MCF 10A (cell line): ENCODE measurements around the gene UBE2D4. TPM values are rescaled to one million over a fixed set of nuclear protein-coding genes. Genes with fewer than 3 reads are reported as not detected.

Source experiments
- BruUV-seq: library from RNA; stranded (reverse); fragments of 400-500 nt; replicated peaks from 2 replicates; lab custom pipeline; 2021; lab: Mats Ljungman, UMichigan
- CTCF ChIA-PET: fragments of 300-600 bp; sonication (Branson Sonifier 250); formaldehyde crosslinking; extraction: SDS; loops from one replicate; lab custom pipeline; 2021; ENCODE audit warnings: antibody characterized with exemption, inconsistent platforms; lab: Yijun Ruan, JAX
- POLR2A ChIA-PET: fragments of 300-600, 350-650 bp; sonication (Branson Sonifier 250); formaldehyde crosslinking; extraction: SDS; loops from one replicate; lab custom pipeline; 2020; ENCODE audit warnings: antibody characterized with exemption, inconsistent platforms; lab: Yijun Ruan, JAX
- DNase-seq: peaks from one replicate; pipeline ENCODE4 v3.0.0-alpha.2; 2018; ENCODE audit not compliant: unreplicated experiment
- H3K27ac Mint-ChIP-seq: one replicate; pipeline ENCODE4 v1.8.0; 2022; ENCODE audit warnings: mild to moderate bottlenecking, low read depth, mixed read lengths; ENCODE audit not compliant: unreplicated experiment
- H3K27me3 Mint-ChIP-seq: one replicate; pipeline ENCODE4 v1.8.0; 2022; ENCODE audit warnings: mixed read lengths; ENCODE audit not compliant: insufficient read depth, unreplicated experiment
- H3K36me3 Mint-ChIP-seq: one replicate; pipeline ENCODE4 v1.8.0; 2022; ENCODE audit warnings: mild to moderate bottlenecking, moderate library complexity, mixed read lengths; ENCODE audit not compliant: insufficient read depth, unreplicated experiment
- H3K4me1 Mint-ChIP-seq: one replicate; pipeline ENCODE4 v1.8.0; 2022; ENCODE audit warnings: mixed read lengths; ENCODE audit not compliant: insufficient read depth, unreplicated experiment
- H3K4me3 Mint-ChIP-seq: one replicate; pipeline ENCODE4 v1.8.0; 2022; ENCODE audit warnings: mild to moderate bottlenecking, moderate library complexity, mixed read lengths; ENCODE audit not compliant: unreplicated experiment
- H3K9me3 Mint-ChIP-seq: one replicate; pipeline ENCODE4 v1.8.0; 2022; ENCODE audit warnings: mixed read lengths; ENCODE audit not compliant: unreplicated experiment
- intact Hi-C: fragments of 100-400 bp; cut with micrococcal nuclease; formaldehyde crosslinking; loops from 2 replicates; pipeline ENCODE4 v1.14.1; 2022
- total RNA-seq: library from RNA; stranded (reverse); gene quantifications from 2 replicates; pipeline ENCODE4 v1.2.3, GENCODE V29; 2022
- TF ChIP-seq, protein P1 (sequence below): fragments of 200-600 bp; IDR thresholded peaks from one replicate; pipeline ENCODE4 v1.8.0; 2022; ENCODE audit warnings: antibody characterized with exemption, mild to moderate bottlenecking; ENCODE audit not compliant: unreplicated experiment

The UBE2D4 gene
- total RNA-seq, 1 experiment from 2014 or later = 13.7 TPM

DNA sequence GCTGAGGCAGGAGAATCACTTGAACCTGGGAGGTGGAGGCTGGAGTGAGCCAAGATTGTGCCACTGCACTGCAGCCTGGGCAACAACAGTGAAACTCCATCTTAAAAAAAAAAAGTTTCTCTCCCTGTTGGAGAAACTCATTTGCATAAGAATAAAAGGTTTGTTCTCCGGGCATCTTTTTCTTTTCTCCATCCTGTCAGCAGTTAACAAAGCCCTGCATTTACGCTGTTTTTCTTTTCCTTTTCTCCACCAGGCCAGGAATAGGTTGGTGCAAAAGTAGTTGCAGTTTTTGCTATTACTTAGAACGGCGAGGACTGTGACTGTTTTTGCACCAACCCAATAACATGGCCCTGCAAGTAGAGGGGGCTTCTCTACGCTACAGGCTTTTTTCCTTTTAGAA lies 10.3 kb upstream of the UBE2D4 start:
- H3K9me3 Mint-ChIP-seq = no peaks in the 10 kb centered on the region
- TF ChIP-seq, protein P1, sequence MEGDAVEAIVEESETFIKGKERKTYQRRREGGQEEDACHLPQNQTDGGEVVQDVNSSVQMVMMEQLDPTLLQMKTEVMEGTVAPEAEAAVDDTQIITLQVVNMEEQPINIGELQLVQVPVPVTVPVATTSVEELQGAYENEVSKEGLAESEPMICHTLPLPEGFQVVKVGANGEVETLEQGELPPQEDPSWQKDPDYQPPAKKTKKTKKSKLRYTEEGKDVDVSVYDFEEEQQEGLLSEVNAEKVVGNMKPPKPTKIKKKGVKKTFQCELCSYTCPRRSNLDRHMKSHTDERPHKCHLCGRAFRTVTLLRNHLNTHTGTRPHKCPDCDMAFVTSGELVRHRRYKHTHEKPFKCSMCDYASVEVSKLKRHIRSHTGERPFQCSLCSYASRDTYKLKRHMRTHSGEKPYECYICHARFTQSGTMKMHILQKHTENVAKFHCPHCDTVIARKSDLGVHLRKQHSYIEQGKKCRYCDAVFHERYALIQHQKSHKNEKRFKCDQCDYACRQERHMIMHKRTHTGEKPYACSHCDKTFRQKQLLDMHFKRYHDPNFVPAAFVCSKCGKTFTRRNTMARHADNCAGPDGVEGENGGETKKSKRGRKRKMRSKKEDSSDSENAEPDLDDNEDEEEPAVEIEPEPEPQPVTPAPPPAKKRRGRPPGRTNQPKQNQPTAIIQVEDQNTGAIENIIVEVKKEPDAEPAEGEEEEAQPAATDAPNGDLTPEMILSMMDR = no peak
- H3K27me3 Mint-ChIP-seq = no peaks in the 10 kb centered on the region
- ChIA-PET CTCF (interaction anchor here (0.6 kb wide), 1 partner anchor 23 kb away, joined by 3 read pairs; no protein-coding TSS in a partner anchor), POLR2A (interaction anchor here (1.5 kb wide), 1 partner anchor 11 kb away, joined by 3 read pairs; the partner anchor contains the start of gene UBE2D4)
- peaks cover 6% of the 10 kb centered on the region for H3K36me3 Mint-ChIP-seq
- no peak overlapping the region for H3K27ac Mint-ChIP-seq
- no peaks in the 10 kb centered on the region for H3K4me1 Mint-ChIP-seq
- no TSS peak for BruUV-seq
- no peak for DNase-seq
- H3K4me3 Mint-ChIP-seq = no peak overlapping the region
- intact Hi-C loops = no loop called here

DNA sequence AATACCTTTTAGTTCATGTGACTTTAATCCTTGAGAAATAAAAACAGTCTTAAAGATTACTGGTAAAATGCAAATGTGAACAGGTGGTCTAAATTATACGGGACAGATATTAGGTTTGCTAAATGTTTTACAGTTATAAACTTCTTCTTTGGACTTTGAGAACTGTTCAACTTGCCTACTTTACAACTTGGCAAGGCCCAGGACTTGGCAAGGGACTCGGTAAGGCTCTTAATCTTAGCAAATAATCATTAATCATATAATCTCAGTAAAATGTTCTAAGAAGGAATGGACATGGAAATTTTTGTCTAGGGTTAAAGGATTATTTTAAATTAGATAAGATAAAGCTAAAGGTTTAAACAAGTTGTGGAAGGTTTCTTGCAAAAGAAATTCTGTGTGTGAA lies 4.8 kb upstream of the UBE2D4 start:
- CTCF ChIA-PET = interaction anchor here (0.8 kb wide), 1 partner anchor 11 kb away, joined by 3 read pairs; no protein-coding TSS in a partner anchor
- no peak overlapping the region for H3K4me3 Mint-ChIP-seq
- H3K4me1 Mint-ChIP-seq = peaks cover 10% of the 10 kb centered on the region
- DNase-seq = no peak
- peaks cover 13% of the 10 kb centered on the region for H3K36me3 Mint-ChIP-seq
- H3K9me3 Mint-ChIP-seq = no peaks in the 10 kb centered on the region
- no peaks in the 10 kb centered on the region for H3K27me3 Mint-ChIP-seq
- H3K27ac Mint-ChIP-seq = no peak overlapping the region
- intact Hi-C loops = no loop called here
- TF ChIP-seq, protein P1 = no peak
- no TSS peak for BruUV-seq
- POLR2A ChIA-PET = interaction anchor here (0.7 to 1.4 kb wide), 2 partner anchors 10 to 16 kb away, joined by 3 read pairs; no protein-coding TSS in a partner anchor

DNA sequence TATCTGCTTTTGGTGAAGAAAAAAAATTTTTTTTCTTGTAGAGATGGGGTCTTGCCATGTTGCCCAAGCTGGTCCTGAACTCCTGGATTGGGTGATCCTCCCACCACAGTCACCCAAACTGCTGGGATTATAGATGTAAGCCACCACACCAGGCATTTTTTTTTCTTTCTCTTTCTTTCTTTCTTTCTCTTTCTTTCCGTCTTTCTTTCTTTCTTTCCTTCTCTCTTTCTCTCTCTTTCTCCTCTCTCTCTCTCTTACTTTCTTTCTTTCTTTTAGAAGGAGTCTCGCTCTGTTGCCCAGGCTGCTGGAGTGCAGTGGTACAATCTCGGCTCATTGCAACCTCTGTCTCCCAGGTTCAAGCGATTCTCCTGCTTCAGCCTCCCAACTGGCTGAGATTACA lies 3.5 kb upstream of the UBE2D4 start:
- peaks cover 16% of the 10 kb centered on the region for H3K4me1 Mint-ChIP-seq
- no peak overlapping the region for H3K27ac Mint-ChIP-seq
- no peak for DNase-seq
- intact Hi-C loops = no loop called here
- TF ChIP-seq, protein P1 = no peak
- H3K4me3 Mint-ChIP-seq = no peak overlapping the region
- BruUV-seq = no TSS peak
- H3K36me3 Mint-ChIP-seq = peaks cover 13% of the 10 kb centered on the region
- H3K9me3 Mint-ChIP-seq = no peaks in the 10 kb centered on the region
- CTCF ChIA-PET = interaction anchor here (0.6 kb wide), 1 partner anchor 585 kb away, joined by 4 read pairs; no protein-coding TSS in a partner anchor
- no peaks in the 10 kb centered on the region for H3K27me3 Mint-ChIP-seq
- POLR2A ChIA-PET = interaction anchor here (0.7 kb wide), 1 partner anchor 9 kb away, joined by 3 read pairs; no protein-coding TSS in a partner anchor

DNA sequence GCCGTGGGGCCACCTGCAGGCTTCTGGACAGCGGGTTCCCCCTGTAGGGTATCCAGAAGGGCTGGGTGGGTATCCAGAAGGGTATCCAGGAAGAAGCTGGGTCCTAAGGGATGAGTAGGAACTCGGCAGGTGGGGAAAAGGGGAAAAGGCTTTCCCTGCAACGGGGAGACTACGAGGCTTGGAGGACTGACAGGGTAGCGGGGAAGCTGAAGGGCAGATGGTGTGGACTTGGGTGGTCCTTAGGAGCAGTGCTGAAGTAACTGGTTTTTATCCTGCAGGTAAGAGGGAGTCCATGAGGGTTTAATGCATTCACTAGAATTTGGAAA lies 525 bp downstream of the UBE2D4 start:
- peaks cover 13% of the 10 kb centered on the region for H3K36me3 Mint-ChIP-seq
- DNase-seq = no peak
- ChIA-PET POLR2A (interaction anchor here (0.6 to 1.6 kb wide), 10 partner anchors 12 to 1209 kb away, joined by 3 to 11 read pairs (median 4); partner anchors contain the start of gene MRPS24), CTCF (interaction anchor here (0.6 to 1.0 kb wide), 3 partner anchors 12 to 1957 kb away, joined by 3 read pairs; no protein-coding TSS in a partner anchor)
- no peaks in the 10 kb centered on the region for H3K27me3 Mint-ChIP-seq
- no peaks in the 10 kb centered on the region for H3K9me3 Mint-ChIP-seq
- peak overlapping the region; percentile 88 for H3K4me3 Mint-ChIP-seq
- TF ChIP-seq, protein P1 = no peak
- BruUV-seq = no TSS peak
- H3K4me1 Mint-ChIP-seq = peaks cover 16% of the 10 kb centered on the region
- H3K27ac Mint-ChIP-seq = peak overlapping the region; percentile 81
- intact Hi-C loops = loop anchor here (1.0 kb wide), 1 partner anchor 53 kb away; no protein-coding TSS in a partner anchor
